H4 (cell line): Measurements from ENCODE around the gene FAM110C. TPM values are rescaled to one million over a fixed set of nuclear protein-coding genes. Genes with fewer than 3 reads are reported as not detected.

Source experiments
- total RNA-seq: library from RNA; depleted of rRNA; stranded (reverse); fragments of >200 nt; shearing (Covaris generic); gene quantifications from 2 replicates; pipeline ENCODE4 v1.2.3, GENCODE V29; 2014; rRNA removed

The FAM110C gene
- total RNA-seq, 1 experiment from 2014 or later: 0.15 TPM

Other genes starting within 250 kb of the FAM110C start
- 3.4 and 8.0 TPM in 2 replicates for gene SH3YL1, start 217.5 kb upstream of the FAM110C start, total RNA-seq
- gene ACP1, start 218.4 kb upstream of the FAM110C start, total RNA-seq: 88.4 and 95.8 TPM in 2 replicates
- gene ALKAL2, start 241.6 kb upstream of the FAM110C start, total RNA-seq: not detected in 2 replicates